ENCODE results near the gene MED27.

GRCh38 chr9:131818089-131818488 is 261.6 kb downstream of the MED27 start:
- TF ChIP-seq CTCF (IDR thresholded peaks at IDR 0.05; ENCODE audit: low read depth, low read length) (no peak), POLR2A (IDR thresholded peaks at IDR 0.05; ENCODE audit: extremely low read depth, insufficient read length) (no peak)
